NK-92 (cell line): Measurements from ENCODE around the gene HECTD2.
"Not testable (repeated sequence)": the region's sequence is repeated elsewhere in the genome, so short reads cannot be mapped to it uniquely, and the experiment has no call there.

Experiments used
- DNase-seq: peaks from one replicate; lab custom pipeline; 2025; ENCODE audit not compliant: unreplicated experiment; lab: John Stamatoyannopoulos, UW

Gene HECTD2

DNA sequence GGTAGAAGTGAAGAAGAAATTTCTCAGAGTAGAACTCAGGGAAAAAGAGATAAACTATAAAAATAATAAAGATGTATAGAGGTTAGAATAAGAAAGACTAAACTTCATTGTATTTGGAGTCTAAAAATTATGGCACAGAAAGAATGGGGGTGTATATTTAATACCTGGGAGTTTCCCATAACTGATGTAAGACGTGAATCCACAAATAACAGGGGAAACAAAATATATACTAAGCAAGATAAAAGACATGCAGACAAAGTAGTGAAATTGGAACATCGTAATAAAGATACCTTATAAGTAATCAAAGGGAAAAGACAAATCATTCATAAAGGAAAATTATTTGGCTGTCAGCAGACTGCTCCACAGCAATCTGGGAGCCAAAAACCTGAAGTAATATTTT is 62.8 kb downstream of the HECTD2 start:
- DNase-seq: no peak

DNA sequence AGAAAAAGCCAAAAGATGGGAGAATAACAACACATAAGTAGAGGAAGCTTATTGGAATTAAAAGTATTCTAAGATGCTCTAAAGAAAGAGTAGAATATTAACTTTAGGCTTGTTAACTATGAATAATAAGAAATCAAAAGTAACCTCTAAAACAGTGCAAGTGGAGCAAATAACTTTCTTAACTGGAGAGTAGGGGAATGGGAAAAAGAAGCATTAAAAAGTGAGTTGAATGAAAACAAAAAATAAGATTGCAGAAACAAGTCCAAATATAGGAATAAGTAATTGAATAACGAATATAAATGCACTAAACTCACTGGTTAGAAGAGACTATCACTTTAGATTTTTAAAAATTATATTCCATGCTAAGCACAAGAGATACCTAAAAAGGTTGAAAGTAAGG is 63.9 kb downstream of the HECTD2 start:
- DNase-seq: no peak

DNA sequence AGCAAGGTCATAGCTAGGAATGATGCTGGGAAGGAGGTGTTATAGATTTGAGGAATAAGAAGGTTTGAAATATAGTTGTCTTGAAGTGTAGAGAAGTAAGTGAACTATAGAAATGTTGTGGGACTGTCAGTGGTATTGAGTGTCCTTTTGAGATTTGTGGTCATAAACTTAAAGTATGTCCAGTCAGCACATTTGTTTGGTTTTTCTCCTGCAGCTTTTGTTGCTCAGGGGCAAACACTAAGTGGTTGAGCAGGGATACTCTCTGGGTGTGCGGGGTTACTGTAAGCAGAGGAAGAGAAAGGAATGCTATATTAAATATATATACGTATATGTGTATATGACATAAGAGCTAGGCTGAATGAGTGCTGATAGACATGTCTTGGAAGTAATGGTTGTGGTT is 67.1 kb downstream of the HECTD2 start:
- DNase-seq: no peak

DNA sequence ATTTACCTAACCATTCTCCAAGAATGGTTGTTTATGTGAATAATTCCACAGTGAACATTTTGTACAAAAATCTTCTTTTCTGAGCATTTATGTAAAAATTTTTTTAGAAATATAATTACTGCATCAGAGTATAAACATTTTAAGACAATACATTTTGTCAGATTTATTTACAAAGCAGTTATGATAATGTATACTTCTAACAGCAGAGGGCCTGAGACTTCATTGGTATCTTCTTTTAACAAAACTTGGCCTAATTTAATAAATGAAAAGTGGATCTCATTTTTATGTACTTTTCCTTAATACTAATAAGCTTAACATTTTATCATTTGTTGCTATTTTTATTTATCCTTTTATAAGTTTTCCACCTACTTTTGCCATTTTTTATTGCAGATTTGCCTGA is 69.4 kb downstream of the HECTD2 start:
- no peak for DNase-seq

DNA sequence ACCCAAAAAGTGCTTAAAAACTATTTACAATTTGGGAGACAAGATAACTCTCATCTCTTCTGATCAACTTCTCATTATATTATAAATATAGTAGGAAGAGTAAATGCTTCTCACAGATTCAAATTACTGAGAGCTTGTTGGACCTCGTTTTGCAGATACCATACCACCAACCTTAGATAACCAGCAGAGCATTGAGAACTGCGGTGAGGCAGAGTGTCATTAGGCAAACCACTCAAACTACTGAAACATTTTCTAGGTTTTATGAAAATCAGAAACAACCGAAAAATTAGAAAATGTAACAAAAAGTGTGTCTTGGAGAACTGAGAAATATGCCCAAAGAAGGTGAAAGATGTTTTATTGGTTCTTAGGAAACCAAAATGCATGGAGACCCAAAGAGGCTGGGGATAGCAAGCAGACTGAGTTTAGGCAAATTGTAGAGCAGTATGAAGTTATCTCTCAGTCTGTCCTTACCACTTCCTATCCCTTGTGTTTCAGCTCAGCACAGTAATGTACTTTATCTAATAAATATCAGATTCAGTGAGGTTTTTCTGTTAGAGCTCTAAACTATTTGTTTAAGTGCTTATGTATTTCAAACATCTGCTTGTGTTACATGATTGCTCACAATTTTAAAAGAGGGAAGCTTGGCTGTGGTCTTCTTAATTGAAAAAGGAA is 77.9 kb downstream of the HECTD2 start:
- no peak for DNase-seq

DNA sequence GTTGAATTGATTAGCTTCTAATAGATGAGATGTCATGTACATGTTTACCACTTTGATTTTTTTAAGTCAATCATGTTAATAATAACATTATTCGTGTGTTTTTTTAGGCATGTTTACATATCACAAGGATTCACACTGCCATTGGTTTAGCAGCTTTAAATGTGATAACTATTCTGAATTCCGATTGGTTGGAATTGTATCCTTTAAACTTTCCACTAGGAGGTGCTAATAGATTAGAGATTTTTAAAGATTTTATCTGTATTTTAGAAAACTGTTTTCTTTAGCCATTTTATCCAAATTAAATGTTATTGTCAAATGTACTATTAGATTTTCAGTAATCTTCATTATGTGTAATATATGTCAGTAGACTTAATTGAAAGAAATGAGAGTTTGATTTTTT is 83.2 kb downstream of the HECTD2 start:
- no peak for DNase-seq

DNA sequence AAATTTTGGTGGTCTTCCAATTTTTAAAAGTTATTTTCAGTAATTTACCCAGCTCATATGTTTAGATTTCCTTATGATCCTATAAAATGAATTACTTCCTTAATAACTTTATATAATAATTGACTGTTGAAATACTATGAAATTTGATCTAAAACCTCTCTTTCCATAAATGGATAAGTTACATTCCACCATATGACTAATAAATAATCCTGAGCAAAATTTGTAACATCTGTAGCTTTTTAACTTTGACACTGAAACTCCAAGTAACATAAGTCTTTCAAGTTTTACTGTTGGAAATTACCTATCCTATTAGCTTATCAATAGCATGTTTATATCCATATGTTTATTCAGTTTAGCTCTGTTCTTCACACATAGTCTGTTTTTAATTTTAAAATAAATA is 85.3 kb downstream of the HECTD2 start:
- DNase-seq: no peak

DNA sequence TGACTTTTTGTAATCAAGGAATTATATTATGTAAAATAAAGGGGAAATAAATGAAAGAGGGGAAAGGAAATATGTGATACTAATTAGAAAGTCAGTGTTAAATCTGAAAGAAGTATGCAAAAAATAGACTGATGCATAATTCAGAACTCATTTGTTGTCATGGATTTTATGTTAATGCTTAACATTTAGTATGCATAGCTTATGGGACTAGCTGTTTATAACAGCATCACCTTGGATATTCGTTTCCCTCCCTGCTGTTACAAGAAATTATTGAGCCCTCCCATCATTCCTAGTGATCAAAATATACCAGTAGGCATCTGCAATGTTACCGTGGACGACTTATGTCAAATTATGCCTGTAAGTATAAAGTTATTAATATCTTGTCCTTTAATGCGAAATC is 85.9 kb downstream of the HECTD2 start:
- DNase-seq: no peak

DNA sequence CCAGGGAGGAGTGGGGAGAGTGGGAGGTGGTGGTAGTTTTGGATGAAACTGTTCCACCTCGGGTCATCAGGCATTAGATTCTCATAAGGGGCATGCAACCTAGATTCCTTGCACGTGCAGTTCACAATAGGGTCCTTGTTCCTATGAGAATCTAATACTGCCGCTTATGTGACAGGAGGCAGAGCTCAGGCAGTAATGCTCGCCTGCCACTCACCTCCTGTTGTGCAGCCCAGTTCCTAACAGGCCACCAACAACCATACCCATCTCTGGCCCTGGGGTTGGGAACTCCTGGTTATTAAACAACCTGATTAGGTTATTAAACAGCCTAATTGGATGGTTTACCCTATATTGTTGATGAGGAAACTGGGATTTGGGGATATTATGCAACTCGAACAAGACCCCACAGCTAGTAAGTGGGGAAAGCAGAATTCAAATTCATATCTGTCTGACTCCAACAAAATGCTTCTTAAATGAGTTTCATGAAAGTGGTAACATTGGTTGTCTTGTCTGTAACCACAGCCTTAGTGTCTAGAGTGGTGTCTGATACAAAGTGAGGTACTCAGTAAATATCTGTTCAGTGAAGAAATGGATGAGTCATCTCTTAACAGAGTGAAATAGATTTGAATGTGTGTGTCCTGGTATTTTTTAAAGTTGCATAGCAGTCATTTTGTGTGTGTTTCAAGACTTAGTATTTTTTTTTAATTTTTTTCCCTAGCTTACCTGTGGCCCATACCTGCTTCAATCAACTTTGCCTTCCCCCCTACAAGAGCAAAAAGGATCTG is 101.6 kb downstream of the HECTD2 start:
- DNase-seq: no peak

DNA sequence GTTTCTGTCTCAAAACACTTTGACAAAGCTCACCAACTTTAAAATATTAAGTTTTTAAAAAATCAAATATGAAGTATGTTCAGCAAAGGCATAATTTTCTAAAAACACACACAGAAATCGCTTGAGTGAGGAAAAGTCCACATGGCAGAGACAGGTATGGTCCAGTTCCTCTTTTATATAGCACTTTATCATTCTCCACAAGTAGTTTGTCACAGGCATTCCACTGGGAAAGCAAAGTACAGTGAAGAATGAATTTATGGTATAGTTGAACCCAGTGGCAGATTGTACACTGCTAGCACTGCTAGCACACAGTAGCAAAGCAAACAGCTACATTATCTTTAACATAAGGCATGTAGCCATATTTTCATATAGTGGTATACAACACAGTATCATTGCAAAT is 102.3 kb downstream of the HECTD2 start:
- DNase-seq: no peak

DNA sequence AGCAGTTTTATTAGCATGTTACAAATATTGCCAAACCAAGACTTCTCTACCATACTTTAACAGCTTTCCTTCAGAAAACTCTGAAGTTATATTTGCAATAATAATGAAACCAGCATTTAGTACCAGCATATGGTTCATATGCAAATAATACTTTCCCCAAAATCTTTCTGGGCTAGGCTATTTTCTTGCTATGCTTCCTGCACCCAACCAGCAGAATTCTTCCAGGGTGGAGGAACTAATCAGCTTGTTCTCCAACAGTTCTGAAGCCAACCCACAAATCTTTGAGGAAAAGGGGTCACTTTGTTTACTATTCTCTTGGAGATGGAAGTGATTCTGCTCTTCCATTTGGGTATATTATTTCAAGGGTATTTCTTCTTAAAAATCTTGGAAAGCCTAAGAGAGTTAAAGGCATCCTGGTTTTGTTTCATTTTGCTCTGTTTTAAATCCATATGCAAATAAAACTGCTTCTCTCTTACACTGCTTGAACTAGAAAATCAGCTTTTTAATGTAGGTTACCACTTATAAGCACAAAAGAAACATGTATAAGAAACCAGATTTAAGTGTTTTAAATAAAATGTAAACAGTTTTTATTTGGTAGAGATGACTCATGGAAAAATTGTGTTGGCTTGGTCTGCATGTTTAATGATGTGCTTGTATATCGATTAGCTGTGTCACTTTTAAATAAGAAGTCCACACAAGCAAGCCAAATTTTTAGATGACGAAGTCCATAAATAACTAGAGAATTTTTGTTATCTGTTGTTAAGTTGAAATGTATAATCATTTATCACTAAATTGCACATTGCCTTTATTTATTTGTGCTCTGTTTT is 103.7 kb downstream of the HECTD2 start:
- no peak for DNase-seq

DNA sequence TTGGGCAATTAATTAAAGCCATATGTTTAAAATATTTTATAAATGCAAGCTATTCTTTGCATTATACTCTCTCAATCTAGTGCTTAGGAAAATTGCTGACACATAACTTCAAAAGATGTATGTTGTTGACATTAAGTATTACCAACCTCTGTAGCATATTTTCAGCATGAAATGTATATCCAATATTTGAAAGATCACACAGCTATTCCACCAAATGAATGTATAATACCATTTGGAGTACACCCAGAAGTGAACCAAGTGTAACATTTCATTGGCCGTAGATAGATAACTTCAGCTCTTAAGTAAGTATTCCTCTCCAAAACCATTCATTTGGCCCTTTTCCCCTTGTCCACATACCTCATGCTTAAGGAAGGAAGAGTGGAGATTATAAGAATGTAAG is 104.6 kb downstream of the HECTD2 start:
- no peak for DNase-seq

DNA sequence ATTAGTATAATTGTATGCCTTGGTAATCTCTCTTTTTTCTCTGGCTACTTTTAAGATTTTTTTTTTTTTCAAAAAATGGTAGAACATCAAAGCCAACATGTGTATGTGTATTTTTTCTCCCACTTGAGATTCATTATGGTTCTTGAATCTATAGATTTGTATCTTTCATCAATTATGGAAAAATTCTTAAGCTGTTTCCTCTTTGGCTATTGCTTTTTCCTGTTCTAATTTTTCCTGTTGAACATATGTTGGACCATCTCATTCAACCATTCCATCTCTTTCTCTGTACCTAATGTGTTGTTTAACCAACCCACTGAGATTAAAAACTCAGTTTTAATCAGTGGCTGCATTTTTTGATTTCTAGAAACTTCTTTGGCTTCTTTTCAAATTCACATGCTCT is 107.2 kb downstream of the HECTD2 start:
- DNase-seq: no peak

DNA sequence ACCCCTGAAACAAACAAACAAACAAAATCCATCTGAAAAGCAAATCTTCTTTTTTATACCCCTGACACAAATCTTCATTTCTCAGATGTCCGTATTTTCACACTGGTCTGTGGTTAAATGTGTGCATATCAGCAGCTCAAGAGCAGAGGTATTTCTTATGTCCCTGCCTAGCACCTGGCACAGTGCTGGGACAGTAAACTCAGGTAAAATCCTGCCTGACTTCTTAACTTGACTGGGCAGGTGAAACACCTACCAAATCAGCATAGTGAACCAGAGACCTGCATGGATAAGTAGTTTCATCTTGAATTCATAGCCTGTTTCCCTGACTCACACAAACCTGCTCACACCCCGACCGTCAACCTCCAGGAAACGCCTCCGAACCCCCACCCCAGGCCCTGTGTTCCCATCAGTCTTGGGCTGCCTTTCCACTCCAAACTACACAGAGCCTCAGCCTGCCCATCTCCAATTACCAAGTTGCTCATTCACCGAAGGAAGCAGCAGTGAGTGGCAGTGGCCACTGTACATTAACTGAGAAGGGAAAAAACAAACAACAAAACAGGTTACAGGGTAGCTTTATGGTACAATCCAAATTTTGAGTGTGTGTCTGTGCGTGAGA is 109.9 kb downstream of the HECTD2 start:
- no peak for DNase-seq

DNA sequence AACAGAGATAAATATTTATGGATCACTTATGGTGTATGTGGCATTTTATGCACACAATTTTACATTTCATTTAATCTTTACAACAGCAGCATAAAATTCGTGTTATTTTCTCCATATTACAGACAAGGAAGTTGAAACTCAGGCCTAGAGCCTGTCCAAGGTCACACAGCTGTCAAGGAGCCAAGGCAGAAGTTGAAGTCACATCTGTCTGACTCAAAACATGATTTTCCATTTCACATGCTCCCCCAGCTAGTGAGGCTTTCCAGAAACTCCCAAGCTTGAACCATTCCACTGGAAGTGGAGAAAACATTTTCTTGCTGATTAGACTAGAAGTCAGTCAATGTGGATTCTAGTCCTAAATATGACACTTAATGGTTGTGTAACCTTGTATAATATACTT is 110.5 kb downstream of the HECTD2 start:
- no peak for DNase-seq

DNA sequence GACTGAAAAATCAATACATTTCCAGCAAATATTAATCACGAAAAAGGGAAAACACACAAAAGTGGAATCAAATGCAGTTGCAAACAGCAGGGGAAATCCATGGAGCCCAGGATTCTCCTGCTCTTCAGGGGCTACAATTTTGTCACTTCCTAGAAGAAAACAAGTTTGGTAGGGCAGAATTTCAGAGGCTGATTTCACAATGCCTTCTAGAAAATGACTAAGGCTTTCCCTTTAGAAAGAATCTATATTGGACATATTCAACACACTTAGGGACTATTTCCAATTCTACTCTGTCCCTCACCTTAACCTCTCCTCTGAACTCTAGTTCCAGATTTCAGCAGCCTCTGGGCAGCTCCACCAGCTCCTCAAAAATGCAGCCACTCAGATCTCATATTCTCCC is 111.3 kb downstream of the HECTD2 start:
- no peak for DNase-seq

DNA sequence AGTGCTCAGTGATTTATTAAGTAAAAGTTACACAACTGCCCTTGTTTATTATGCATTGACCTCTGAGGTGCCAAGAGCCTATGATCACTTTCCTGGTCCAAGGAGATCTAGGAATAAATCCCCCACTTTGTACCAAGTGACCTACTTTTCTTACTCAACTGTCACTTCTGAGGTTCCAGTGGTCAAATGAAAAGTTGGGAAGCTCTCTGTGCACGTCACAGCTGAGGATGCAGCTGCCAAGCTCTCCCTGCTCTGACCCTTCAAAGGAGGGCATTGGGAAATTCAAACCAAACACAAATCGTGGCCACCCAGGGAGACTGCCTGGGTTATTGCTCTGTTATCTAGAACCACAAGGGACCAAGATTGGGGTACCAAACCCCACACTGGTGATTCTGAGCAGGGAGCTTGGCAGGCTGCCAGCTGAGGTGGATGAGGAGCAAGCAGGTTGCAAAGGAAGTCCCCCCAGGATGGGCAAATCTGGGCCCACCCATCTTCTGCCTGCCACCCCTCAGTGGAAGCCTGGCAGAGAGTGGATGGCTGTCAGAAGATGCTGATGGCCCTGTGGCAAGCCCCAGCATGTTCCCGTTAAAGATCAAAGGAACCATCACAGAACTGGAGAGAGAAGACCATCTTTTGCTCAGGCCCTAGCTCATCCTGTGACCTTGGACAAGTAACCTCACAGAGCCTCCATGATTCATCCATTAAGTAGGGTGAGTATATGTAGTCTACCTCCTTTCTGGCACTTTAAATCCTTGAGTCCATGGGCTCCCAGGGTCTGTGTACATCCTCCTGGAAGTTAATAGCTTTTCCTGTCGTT is 116.0 kb downstream of the HECTD2 start:
- no peak for DNase-seq

DNA sequence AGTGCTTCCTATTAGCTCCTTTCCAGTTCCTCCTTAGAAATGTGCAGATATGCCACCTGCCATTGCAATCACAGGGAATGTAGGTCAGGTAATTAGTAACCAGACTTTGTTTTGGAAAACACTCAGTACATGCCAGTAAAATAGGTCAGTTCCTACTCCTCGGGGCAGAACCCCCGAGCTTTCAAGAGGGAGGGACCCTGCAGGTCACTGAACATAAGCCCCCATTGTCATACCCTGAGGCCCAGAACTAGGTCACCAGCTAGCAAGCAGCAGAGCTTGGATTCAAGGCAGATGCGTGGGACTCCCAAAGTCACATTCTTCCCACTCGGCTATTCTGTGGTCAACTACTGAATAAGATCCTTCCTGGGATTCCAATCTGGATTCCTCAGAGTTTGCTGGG is 117.9 kb downstream of the HECTD2 start:
- DNase-seq: no peak

DNA sequence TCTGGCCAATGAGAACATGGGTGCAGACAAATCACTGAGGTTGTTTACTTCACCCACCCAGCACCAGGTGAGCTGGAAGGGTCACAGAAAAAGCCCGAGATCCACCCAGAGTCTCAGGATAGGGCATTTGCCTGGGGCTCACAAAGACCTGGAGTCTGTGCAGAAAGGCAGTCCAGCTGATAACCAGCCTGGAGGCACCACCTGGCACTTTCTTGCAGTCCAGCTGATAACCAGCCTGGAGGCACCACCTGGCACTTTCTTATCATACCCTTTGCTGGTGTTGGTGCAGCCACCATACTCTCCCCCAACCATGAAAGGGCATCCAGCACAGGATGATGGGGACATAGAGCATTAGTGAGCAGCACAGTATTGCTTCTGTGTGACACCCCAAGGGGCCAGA is 118.6 kb downstream of the HECTD2 start:
- no peak for DNase-seq

DNA sequence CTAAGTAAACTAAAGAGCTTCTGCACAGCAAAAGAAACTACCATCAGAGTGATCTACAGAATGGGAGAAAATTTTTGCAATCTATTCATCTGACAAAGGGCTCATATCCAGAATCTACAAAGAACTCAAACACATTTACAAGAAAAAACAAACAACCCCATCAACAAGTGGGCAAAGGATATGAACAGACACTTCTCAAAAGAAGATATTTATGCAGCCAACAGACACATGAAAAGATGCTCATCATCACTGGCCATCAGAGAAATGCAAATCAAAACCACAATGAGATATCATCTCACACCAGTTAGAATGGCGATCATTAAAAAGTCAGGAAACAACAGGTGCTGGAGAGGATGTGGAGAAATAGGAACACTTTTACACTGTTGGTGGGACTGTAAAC is 124.6 kb downstream of the HECTD2 start:
- DNase-seq: not testable (repeated sequence)

DNA sequence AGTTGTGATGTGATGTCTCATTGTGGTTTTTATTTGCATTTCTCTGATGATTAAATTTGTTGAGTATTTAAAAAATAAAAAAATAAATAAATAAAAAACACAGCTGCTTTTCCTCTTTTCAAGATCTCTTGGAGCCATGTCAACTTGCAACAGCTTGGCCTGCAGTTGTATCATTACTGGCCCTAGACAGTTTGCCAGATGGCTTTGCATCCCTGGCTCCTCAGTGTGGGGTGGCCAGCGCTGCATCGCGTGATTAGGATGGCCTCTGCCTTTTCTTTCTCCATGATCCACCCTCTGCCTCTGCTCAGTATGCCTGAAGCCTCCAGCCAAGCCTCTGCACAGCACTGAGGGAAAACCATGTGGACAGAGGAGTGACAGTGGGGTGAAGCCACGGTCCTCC is 126.0 kb downstream of the HECTD2 start:
- no peak for DNase-seq
